ENCODE results near the gene RNF113A. TPM values are rescaled to one million over a fixed set of nuclear protein-coding genes. Genes with fewer than 3 reads are reported as not detected.

The RNF113A gene
- total and polyA plus RNA-seq, 2 of the 8 experiments (the other 6 are each of a cell fraction or from before 2014, with no cell fraction given) = 10.3 to 14.2 TPM

GRCh38 chrX:119853444-119853843 lies 18.1 kb downstream of the RNF113A start:
- H4K5ac ChIP-seq (ENCODE audit: insufficient read length, low read depth, low read length) = no peak overlapping the region
- FAIRE-seq (no peak), DNase-seq (ENCODE audit: low read depth in 1 of 2, low spot score in 2 of 2) (no peak)
- H3K23me2 ChIP-seq (ENCODE audit: low read depth, low read length) = peaks cover 4% of the 10 kb centered on the region; the same call in 1 of the 2 replicates
- no peak overlapping the region for H2BK15ac ChIP-seq (ENCODE audit: low read length)
- no peaks in the 10 kb centered on the region for H3K9me3 ChIP-seq (ENCODE audit: insufficient read depth in 2 of 2, low read depth in 1 of 2, low read length in 1 of 2)
- no peak overlapping the region for H3K14ac ChIP-seq (ENCODE audit: insufficient read length)
- no peak overlapping the region for H2AK5ac ChIP-seq (ENCODE audit: low read depth, low read length)
- H2AFZ ChIP-seq (ENCODE audit: low read length) = 0 out of 2 replicates have a peak overlapping the region, but pooled peaks have one; percentile 59
- TF ChIP-seq EGR1 (IDR thresholded peaks at IDR 0.05; ENCODE audit: borderline replicate concordance, low read depth, low read length) (no peak), CHD2 (IDR thresholded peaks at IDR 0.05; ENCODE audit: low read length) (no peak), SIN3A (conservative IDR thresholded peaks at IDR 0.05 in 1 of 2, IDR thresholded peaks at IDR 0.05 in 1 of 2; ENCODE audit: low read depth in 1 of 2, low read length in 2 of 2) (no peak)
- no peaks in the 10 kb centered on the region for H3K4me1 ChIP-seq (replicated peaks in 1 of 4; ENCODE audit: control insufficient read depth in 3 of 4, insufficient read depth in 4 of 4, low read length in 3 of 4)
- H3K18ac ChIP-seq (ENCODE audit: extremely low read depth, low read length) = no peak overlapping the region
- H2BK120ac ChIP-seq (replicated peaks; ENCODE audit: low read depth, low read length) = no peak overlapping the region
- H3K36me3 ChIP-seq (ENCODE audit: control insufficient read depth in 2 of 4, insufficient read depth in 4 of 4, low read length in 3 of 4) = peaks cover 0 to 23% (median 5%) of the 10 kb centered on the region in 4 experiments; a peak in 4 of 8 replicates
- no peak overlapping the region; a peak in 1 of 7 replicates for H3K9ac ChIP-seq (replicated peaks in 1 of 4; ENCODE audit: extremely low read depth in 1 of 4, low read depth in 3 of 4, low read length in 3 of 4)
- no peaks in the 10 kb centered on the region for H4K20me1 ChIP-seq (replicated peaks in 1 of 2; ENCODE audit: control insufficient read depth in 1 of 2, insufficient read depth in 2 of 2, low read length in 2 of 2)
- no peak overlapping the region for H3K23ac ChIP-seq (ENCODE audit: insufficient read length)
- no peak overlapping the region for H4K8ac ChIP-seq (ENCODE audit: extremely low read depth, insufficient read depth, low read length)
- peak overlapping the region; percentile 53 to 65 for H3K4me2 ChIP-seq (ENCODE audit: insufficient read depth in 1 of 2, low read depth in 2 of 2, low read length in 2 of 2)
- H4K91ac ChIP-seq (replicated peaks; ENCODE audit: insufficient read length, low read length) = no peak overlapping the region
- no peak overlapping the region; the same call in 1 of the 2 replicates for H3K27ac ChIP-seq (ENCODE audit: low read depth, low read length)
- WGBS, 2 experiments (ENCODE audit: extremely low coverage in 1 of 2, insufficient coverage in 1 of 2, insufficient read length in 1 of 2, insufficient replicate concordance in 2 of 2, low coverage in 1 of 2, low lambda C conversion rate in 2 of 2, missing lambda C conversion rate in 1 of 2) = 51% methylated on average over 10 of the region's 10 CpGs; no CpG with 5 or more reads in 1 of the 2 experiments
- H2BK5ac ChIP-seq (ENCODE audit: low read depth, low read length) = no peak overlapping the region
- CTCF ChIA-PET (ENCODE audit: partially characterized antibody) = interaction anchor here (0.9 to 1.0 kb wide), 2 partner anchors 34 to 124 kb away, joined by 3 read pairs; no protein-coding TSS in a partner anchor
- no peak overlapping the region for H3K56ac ChIP-seq (replicated peaks; ENCODE audit: insufficient read length, low read depth, low read length)
- no peaks in the 10 kb centered on the region for H3K27me3 ChIP-seq (replicated peaks in 1 of 4; ENCODE audit: control insufficient read depth in 3 of 4, extremely low read depth in 1 of 4, insufficient read depth in 3 of 4, low read length in 3 of 4)
- no peak overlapping the region for H2BK20ac ChIP-seq (ENCODE audit: low read length)
- POLR2A ChIA-PET (ENCODE audit: partially characterized antibody) = interaction anchor here (0.7 to 3.2 kb wide), 13 partner anchors 10 to 353 kb away, joined by 3 to 29 read pairs (median 5); partner anchors contain the start of genes NDUFA1, RNF113A, RPL39 and UBE2A
- no peak overlapping the region for H3K4ac ChIP-seq (replicated peaks; ENCODE audit: insufficient read length, low read depth, low read length)
- H2BK12ac ChIP-seq (ENCODE audit: low read depth, low read length) = no peak overlapping the region
- no peaks in the 10 kb centered on the region for H3K79me1 ChIP-seq (ENCODE audit: low read depth, low read length)
- H3K79me2 ChIP-seq (ENCODE audit: control insufficient read depth in 1 of 2, insufficient read depth in 2 of 2, low read length in 2 of 2) = peaks cover 0 to 16% of the 10 kb centered on the region in 2 experiments; a peak in 3 of 4 replicates
- peak overlapping the region; percentile 29 to 99 (median 46); a peak in 7 of 8 replicates for H3K4me3 ChIP-seq (ENCODE audit: extremely low read depth in 1 of 4, insufficient read depth in 2 of 4, low read depth in 3 of 4, low read length in 4 of 4)

All from H1 (cell line).